WTC11 (cell line): ENCODE results near the gene SP2. TPM values are rescaled to one million over a fixed set of nuclear protein-coding genes. Genes with fewer than 3 reads are reported as not detected.

Source experiments
- ATAC-seq: fragments of 200-7000 bp; cut with Tn5 transposase; 2 replicates; pipeline ENCODE4 v1.10.0; 2021; ENCODE audit warnings: mild to moderate bottlenecking, moderate library complexity
- CTCF ChIA-PET: fragments of 300-600 bp; sonication (Branson Sonifier 250); formaldehyde crosslinking; loops from one replicate; lab custom pipeline; 2021; ENCODE audit warnings: antibody characterized with exemption; lab: Charles Lee
- POLR2A ChIA-PET: fragments of 350-600 bp; sonication (Branson Sonifier 250); formaldehyde crosslinking; loops from one replicate; lab custom pipeline; 2021; ENCODE audit warnings: antibody characterized with exemption; lab: Charles Lee
- DNase-seq: peaks from one replicate; pipeline ENCODE4 v3.0.0; 2021; ENCODE audit warnings: low spot score
- H3K27ac Mint-ChIP-seq: 2 replicates; pipeline ENCODE4 v1.8.0; 2021; ENCODE audit warnings: mixed read lengths
- H3K27me3 Mint-ChIP-seq: 2 replicates; pipeline ENCODE4 v1.8.0; 2021; ENCODE audit warnings: low read depth, mild to moderate bottlenecking, moderate library complexity, mixed read lengths
- H3K36me3 Mint-ChIP-seq: 2 replicates; pipeline ENCODE4 v1.8.0; 2021; ENCODE audit warnings: mixed read lengths
- H3K4me1 Mint-ChIP-seq: 2 replicates; pipeline ENCODE4 v1.8.0; 2022; ENCODE audit warnings: mixed read lengths
- H3K4me3 Mint-ChIP-seq: 2 replicates; pipeline ENCODE4 v1.8.0; 2021; ENCODE audit warnings: mild to moderate bottlenecking, moderate library complexity, mixed read lengths
- H3K9me3 Mint-ChIP-seq: 2 replicates; pipeline ENCODE4 v1.8.0; 2021; ENCODE audit warnings: mixed read lengths
- CBFB ChIP-seq: sonication (generic); formaldehyde crosslinking; IDR thresholded peaks from 2 replicates; pipeline ENCODE4 v1.8.1; 2022; ENCODE audit warnings: mild to moderate bottlenecking, low read depth, missing genetic modification reagents
- KAT7 ChIP-seq: sonication (generic); formaldehyde crosslinking; IDR thresholded peaks from 2 replicates; pipeline ENCODE4 v1.8.1; 2023; ENCODE audit warnings: missing genetic modification reagents, mild to moderate bottlenecking, borderline replicate concordance
- MXD4 ChIP-seq: fragments of 250-450 bp; sonication (Bioruptor Pico); IDR thresholded peaks from 2 replicates; pipeline ENCODE4 v1.8.0; 2021; ENCODE audit warnings: mild to moderate bottlenecking, moderate library complexity, borderline replicate concordance
- SOX15 ChIP-seq: fragments of 250-450 bp; sonication (Bioruptor Pico); IDR thresholded peaks from 2 replicates; pipeline ENCODE4 v1.9.0; 2021; ENCODE audit warnings: mild to moderate bottlenecking
- ZNF219 ChIP-seq: sonication (generic); formaldehyde crosslinking; IDR thresholded peaks from 2 replicates; pipeline ENCODE4 v1.8.0; 2023; ENCODE audit warnings: missing genetic modification reagents, mild to moderate bottlenecking, borderline replicate concordance
- ZNF416 ChIP-seq: fragments of 250-450 bp; sonication (Bioruptor Pico); IDR thresholded peaks from 2 replicates; pipeline ENCODE4 v1.9.0; 2021; ENCODE audit warnings: mild to moderate bottlenecking, inconsistent platforms
- total RNA-seq: library from RNA; stranded (reverse); gene quantifications from 3 replicates; pipeline ENCODE4 v1.2.3, GENCODE V29; 2021
- TF ChIP-seq, protein P1 (sequence below): fragments of 250-450 bp; sonication (Bioruptor Pico); IDR thresholded peaks from 2 replicates; pipeline ENCODE4 v2.1.2; 2022; ENCODE audit warnings: mild to moderate bottlenecking, moderate library complexity
- TF ChIP-seq, protein P2 (sequence below): sonication (generic); formaldehyde crosslinking; IDR thresholded peaks from 2 replicates; pipeline ENCODE4 v1.8.0; 2023; ENCODE audit warnings: missing genetic modification reagents
- TF ChIP-seq, protein P3 (sequence below): sonication (generic); formaldehyde crosslinking; IDR thresholded peaks from 2 replicates; pipeline ENCODE4 v1.8.0; 2022; ENCODE audit warnings: missing genetic modification reagents
- TF ChIP-seq, protein P4 (sequence below): fragments of 200-600 bp; IDR thresholded peaks from 2 replicates; pipeline ENCODE4 v1.8.0; 2022; ENCODE audit warnings: antibody characterized with exemption
- TF ChIP-seq, protein P5 (sequence below): fragments of 250-450 bp; sonication (Bioruptor Pico); IDR thresholded peaks from 2 replicates; pipeline ENCODE4 v1.9.0; 2021; ENCODE audit warnings: mild to moderate bottlenecking
- TF ChIP-seq, protein P6 (sequence below): sonication (generic); formaldehyde crosslinking; IDR thresholded peaks from 2 replicates; pipeline ENCODE4 v1.8.0; 2022; ENCODE audit warnings: mild to moderate bottlenecking, missing genetic modification reagents
- TF ChIP-seq, protein P7 (sequence below): fragments of 250-450 bp; sonication (Bioruptor Pico); IDR thresholded peaks from 2 replicates; pipeline ENCODE4 v1.9.0; 2021; ENCODE audit warnings: mild to moderate bottlenecking
- TF ChIP-seq, protein P8 (sequence below): sonication (generic); formaldehyde crosslinking; IDR thresholded peaks from 2 replicates; pipeline ENCODE4 v1.8.1; 2023; ENCODE audit warnings: mild to moderate bottlenecking, moderate library complexity, missing genetic modification reagents

Gene SP2
- total RNA-seq, 1 experiment from 2014 or later, result 9.9 TPM

DNA sequence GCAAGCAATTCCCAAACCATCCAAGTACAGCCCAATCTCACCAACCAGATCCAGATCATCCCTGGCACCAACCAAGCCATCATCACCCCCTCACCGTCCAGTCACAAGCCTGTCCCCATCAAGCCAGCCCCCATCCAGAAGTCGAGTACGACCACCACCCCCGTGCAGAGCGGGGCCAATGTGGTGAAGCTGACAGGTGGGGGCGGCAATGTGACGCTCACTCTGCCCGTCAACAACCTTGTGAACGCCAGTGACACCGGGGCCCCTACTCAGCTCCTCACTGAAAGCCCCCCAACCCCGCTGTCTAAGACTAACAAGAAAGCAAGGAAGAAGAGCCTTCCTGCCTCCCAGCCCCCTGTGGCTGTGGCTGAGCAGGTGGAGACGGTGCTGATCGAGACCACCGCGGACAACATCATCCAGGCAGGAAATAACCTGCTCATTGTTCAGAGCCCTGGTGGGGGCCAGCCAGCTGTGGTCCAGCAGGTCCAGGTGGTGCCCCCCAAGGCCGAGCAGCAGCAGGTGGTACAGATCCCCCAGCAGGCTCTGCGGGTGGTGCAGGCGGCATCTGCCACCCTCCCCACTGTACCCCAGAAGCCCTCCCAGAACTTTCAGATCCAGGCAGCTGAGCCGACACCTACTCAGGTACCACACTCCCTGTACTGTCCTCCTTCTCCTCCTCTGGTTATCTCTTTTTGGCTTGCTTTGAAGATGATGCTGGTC, 20.6 kb downstream of the SP2 start (continued):
- TF ChIP-seq, protein P1, sequence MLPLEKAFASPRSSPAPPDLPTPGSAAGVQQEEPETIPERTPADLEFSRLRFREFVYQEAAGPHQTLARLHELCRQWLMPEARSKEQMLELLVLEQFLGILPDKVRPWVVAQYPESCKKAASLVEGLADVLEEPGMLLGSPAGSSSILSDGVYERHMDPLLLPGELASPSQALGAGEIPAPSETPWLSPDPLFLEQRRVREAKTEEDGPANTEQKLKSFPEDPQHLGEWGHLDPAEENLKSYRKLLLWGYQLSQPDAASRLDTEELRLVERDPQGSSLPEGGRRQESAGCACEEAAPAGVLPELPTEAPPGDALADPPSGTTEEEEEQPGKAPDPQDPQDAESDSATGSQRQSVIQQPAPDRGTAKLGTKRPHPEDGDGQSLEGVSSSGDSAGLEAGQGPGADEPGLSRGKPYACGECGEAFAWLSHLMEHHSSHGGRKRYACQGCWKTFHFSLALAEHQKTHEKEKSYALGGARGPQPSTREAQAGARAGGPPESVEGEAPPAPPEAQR (CRISPR knock-in tag), result no peak

DNA sequence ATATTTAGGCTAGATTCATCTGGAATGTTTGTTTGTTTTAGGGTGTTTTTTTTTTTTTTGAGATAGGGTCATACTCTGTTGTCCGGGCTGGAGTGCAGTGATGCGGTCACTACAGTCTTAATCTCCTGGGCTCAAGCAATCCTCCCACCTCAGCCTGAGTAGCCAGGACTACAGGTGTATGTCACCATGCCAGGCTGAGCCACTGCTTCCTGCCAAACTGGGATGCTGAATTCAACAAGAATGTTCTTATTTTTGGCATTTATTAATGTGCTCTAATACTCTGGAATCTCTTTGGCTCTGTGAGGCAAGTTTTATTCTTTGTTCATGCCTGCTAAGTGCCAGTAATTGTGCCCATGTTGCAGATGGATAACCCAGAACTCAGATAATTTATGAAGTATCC, 21.5 kb downstream of the SP2 start:
- Mint-ChIP-seq H3K4me3 (no peak overlapping the region), H3K4me1 (no peaks in the 10 kb centered on the region), H3K36me3 (peaks cover 5% of the 10 kb centered on the region; the same call in 1 of the 2 replicates), H3K9me3 (no peaks in the 10 kb centered on the region), H3K27me3 (no peaks in the 10 kb centered on the region; the same call in 1 of the 2 replicates), H3K27ac (no peak overlapping the region)
- TF ChIP-seq, protein P2, sequence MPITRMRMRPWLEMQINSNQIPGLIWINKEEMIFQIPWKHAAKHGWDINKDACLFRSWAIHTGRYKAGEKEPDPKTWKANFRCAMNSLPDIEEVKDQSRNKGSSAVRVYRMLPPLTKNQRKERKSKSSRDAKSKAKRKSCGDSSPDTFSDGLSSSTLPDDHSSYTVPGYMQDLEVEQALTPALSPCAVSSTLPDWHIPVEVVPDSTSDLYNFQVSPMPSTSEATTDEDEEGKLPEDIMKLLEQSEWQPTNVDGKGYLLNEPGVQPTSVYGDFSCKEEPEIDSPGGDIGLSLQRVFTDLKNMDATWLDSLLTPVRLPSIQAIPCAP (CRISPR knock-in tag), result no peak
- TF ChIP-seq, protein P3, sequence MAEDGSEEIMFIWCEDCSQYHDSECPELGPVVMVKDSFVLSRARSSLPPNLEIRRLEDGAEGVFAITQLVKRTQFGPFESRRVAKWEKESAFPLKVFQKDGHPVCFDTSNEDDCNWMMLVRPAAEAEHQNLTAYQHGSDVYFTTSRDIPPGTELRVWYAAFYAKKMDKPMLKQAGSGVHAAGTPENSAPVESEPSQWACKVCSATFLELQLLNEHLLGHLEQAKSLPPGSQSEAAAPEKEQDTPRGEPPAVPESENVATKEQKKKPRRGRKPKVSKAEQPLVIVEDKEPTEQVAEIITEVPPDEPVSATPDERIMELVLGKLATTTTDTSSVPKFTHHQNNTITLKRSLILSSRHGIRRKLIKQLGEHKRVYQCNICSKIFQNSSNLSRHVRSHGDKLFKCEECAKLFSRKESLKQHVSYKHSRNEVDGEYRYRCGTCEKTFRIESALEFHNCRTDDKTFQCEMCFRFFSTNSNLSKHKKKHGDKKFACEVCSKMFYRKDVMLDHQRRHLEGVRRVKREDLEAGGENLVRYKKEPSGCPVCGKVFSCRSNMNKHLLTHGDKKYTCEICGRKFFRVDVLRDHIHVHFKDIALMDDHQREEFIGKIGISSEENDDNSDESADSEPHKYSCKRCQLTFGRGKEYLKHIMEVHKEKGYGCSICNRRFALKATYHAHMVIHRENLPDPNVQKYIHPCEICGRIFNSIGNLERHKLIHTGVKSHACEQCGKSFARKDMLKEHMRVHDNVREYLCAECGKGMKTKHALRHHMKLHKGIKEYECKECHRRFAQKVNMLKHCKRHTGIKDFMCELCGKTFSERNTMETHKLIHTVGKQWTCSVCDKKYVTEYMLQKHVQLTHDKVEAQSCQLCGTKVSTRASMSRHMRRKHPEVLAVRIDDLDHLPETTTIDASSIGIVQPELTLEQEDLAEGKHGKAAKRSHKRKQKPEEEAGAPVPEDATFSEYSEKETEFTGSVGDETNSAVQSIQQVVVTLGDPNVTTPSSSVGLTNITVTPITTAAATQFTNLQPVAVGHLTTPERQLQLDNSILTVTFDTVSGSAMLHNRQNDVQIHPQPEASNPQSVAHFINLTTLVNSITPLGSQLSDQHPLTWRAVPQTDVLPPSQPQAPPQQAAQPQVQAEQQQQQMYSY (CRISPR knock-in tag), result no peak
- TF ChIP-seq, protein P4, sequence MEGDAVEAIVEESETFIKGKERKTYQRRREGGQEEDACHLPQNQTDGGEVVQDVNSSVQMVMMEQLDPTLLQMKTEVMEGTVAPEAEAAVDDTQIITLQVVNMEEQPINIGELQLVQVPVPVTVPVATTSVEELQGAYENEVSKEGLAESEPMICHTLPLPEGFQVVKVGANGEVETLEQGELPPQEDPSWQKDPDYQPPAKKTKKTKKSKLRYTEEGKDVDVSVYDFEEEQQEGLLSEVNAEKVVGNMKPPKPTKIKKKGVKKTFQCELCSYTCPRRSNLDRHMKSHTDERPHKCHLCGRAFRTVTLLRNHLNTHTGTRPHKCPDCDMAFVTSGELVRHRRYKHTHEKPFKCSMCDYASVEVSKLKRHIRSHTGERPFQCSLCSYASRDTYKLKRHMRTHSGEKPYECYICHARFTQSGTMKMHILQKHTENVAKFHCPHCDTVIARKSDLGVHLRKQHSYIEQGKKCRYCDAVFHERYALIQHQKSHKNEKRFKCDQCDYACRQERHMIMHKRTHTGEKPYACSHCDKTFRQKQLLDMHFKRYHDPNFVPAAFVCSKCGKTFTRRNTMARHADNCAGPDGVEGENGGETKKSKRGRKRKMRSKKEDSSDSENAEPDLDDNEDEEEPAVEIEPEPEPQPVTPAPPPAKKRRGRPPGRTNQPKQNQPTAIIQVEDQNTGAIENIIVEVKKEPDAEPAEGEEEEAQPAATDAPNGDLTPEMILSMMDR, result no peak
- no peak for TF ChIP-seq ZNF416 (CRISPR knock-in tag)
- no peak for ATAC-seq
- ChIA-PET CTCF (no interaction called here), POLR2A (no interaction called here)
- DNase-seq, result no peak

DNA sequence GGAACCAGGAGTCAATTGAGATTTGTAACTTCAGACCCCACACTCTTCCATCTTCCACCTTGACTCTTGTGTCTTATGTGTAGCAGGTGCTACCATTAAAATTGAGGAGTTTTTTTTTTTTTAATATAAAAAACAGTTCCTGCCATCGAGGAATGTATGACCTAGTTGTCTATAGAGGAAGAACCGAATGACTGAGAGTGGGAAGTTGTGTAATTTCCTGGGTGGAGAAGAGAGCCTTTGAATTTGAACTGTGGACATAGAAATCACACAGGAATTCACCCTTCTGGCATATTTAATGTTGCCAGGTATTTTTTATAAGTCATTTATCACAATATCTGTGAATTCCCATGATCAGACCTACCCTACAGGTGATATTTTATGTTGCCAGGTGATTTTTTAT, 22.0 kb downstream of the SP2 start:
- ATAC-seq (no peak), DNase-seq (no peak)
- H3K27ac Mint-ChIP-seq, result no peak overlapping the region
- H3K4me1 Mint-ChIP-seq, result no peaks in the 10 kb centered on the region
- H3K9me3 Mint-ChIP-seq, result no peaks in the 10 kb centered on the region
- H3K4me3 Mint-ChIP-seq, result no peak overlapping the region
- H3K36me3 Mint-ChIP-seq, result peaks cover 5% of the 10 kb centered on the region; the same call in 1 of the 2 replicates
- no peaks in the 10 kb centered on the region; the same call in 1 of the 2 replicates for H3K27me3 Mint-ChIP-seq
- ChIA-PET POLR2A (no interaction called here), CTCF (no interaction called here)
- no peak for TF ChIP-seq MXD4 (CRISPR knock-in tag)
- TF ChIP-seq, protein P5, sequence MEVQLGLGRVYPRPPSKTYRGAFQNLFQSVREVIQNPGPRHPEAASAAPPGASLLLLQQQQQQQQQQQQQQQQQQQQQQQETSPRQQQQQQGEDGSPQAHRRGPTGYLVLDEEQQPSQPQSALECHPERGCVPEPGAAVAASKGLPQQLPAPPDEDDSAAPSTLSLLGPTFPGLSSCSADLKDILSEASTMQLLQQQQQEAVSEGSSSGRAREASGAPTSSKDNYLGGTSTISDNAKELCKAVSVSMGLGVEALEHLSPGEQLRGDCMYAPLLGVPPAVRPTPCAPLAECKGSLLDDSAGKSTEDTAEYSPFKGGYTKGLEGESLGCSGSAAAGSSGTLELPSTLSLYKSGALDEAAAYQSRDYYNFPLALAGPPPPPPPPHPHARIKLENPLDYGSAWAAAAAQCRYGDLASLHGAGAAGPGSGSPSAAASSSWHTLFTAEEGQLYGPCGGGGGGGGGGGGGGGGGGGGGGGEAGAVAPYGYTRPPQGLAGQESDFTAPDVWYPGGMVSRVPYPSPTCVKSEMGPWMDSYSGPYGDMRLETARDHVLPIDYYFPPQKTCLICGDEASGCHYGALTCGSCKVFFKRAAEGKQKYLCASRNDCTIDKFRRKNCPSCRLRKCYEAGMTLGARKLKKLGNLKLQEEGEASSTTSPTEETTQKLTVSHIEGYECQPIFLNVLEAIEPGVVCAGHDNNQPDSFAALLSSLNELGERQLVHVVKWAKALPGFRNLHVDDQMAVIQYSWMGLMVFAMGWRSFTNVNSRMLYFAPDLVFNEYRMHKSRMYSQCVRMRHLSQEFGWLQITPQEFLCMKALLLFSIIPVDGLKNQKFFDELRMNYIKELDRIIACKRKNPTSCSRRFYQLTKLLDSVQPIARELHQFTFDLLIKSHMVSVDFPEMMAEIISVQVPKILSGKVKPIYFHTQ (CRISPR knock-in tag), result no peak
- no peak for TF ChIP-seq SOX15 (CRISPR knock-in tag)
- TF ChIP-seq, protein P6, sequence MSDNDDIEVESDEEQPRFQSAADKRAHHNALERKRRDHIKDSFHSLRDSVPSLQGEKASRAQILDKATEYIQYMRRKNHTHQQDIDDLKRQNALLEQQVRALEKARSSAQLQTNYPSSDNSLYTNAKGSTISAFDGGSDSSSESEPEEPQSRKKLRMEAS (CRISPR knock-in tag), result no peak
- TF ChIP-seq, protein P3 (CRISPR knock-in tag), result no peak
- TF ChIP-seq, protein P7, sequence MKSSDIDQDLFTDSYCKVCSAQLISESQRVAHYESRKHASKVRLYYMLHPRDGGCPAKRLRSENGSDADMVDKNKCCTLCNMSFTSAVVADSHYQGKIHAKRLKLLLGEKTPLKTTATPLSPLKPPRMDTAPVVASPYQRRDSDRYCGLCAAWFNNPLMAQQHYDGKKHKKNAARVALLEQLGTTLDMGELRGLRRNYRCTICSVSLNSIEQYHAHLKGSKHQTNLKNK (CRISPR knock-in tag), result no peak
- TF ChIP-seq, protein P8, sequence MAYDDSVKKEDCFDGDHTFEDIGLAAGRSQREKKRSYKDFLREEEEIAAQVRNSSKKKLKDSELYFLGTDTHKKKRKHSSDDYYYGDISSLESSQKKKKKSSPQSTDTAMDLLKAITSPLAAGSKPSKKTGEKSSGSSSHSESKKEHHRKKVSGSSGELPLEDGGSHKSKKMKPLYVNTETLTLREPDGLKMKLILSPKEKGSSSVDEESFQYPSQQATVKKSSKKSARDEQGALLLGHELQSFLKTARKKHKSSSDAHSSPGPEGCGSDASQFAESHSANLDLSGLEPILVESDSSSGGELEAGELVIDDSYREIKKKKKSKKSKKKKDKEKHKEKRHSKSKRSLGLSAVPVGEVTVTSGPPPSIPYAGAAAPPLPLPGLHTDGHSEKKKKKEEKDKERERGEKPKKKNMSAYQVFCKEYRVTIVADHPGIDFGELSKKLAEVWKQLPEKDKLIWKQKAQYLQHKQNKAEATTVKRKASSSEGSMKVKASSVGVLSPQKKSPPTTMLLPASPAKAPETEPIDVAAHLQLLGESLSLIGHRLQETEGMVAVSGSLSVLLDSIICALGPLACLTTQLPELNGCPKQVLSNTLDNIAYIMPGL (CRISPR knock-in tag), result no peak
- no peak for TF ChIP-seq CBFB
- TF ChIP-seq KAT7 (CRISPR knock-in tag), result no peak
- TF ChIP-seq ZNF219 (CRISPR knock-in tag), result no peak
